Lower lobe of right lung (tissue), 2 donors: Measurements from ENCODE around the gene XYLT1. TPM values are rescaled to one million over a fixed set of nuclear protein-coding genes. Genes with fewer than 3 reads are reported as not detected.
"Not testable (repeated sequence)": the region's sequence is repeated elsewhere in the genome, so short reads cannot be mapped to it uniquely, and the experiment has no call there.

Experiments used
- ATAC-seq, 2 donors: fragments of 200-7000 bp; cut with Tn5 transposase; one replicate each; pipeline ENCODE4 v1.9.1; 2020 to 2022; ENCODE audit warnings: mild to moderate bottlenecking in 2 of 2, moderate library complexity in 2 of 2
- DNase-seq: peaks from one replicate; pipeline ENCODE4 v3.0.0-alpha.2; 2020
- H3K27ac ChIP-seq: fragments of 200-600 bp; one replicate; pipeline ENCODE4 v1.8.0; 2022
- H3K27me3 ChIP-seq: fragments of 200-600 bp; one replicate; pipeline ENCODE4 v1.8.0; 2022; ENCODE audit warnings: low read depth
- H3K36me3 ChIP-seq: fragments of 200-600 bp; one replicate; pipeline ENCODE4 v1.8.0; 2022; ENCODE audit warnings: mild to moderate bottlenecking
- H3K4me1 ChIP-seq: fragments of 200-600 bp; one replicate; pipeline ENCODE4 v1.8.0; 2022
- H3K4me3 ChIP-seq: fragments of 200-600 bp; one replicate; pipeline ENCODE4 v1.8.0; 2022; ENCODE audit warnings: mild to moderate bottlenecking
- H3K9me3 ChIP-seq: fragments of 200-600 bp; one replicate; pipeline ENCODE4 v1.8.0; 2022
- intact Hi-C: fragments of 100-400 bp; cut with DNase I; formaldehyde crosslinking; loops from one replicate; pipeline ENCODE4 v1.11.0; 2022
- total RNA-seq: library from RNA; stranded (reverse); fragmentation: NEBNext Ultra II Directional; extraction: Animal tissue kit (Norgen Biotek cat#: 25700); gene quantifications from one replicate; pipeline ENCODE4 v1.2.1, GENCODE V29; 2021
- TF ChIP-seq, protein P1 (sequence below): fragments of 200-600 bp; IDR thresholded peaks from one replicate; pipeline ENCODE4 v1.8.0; 2022; ENCODE audit warnings: antibody characterized with exemption, mild to moderate bottlenecking
- donor health status: DM: no; HTN: yes; CAD: no; lungs with severe emphysema.

Gene XYLT1
- total RNA-seq, 1 donor from 2014 or later = 9.0 TPM

DNA sequence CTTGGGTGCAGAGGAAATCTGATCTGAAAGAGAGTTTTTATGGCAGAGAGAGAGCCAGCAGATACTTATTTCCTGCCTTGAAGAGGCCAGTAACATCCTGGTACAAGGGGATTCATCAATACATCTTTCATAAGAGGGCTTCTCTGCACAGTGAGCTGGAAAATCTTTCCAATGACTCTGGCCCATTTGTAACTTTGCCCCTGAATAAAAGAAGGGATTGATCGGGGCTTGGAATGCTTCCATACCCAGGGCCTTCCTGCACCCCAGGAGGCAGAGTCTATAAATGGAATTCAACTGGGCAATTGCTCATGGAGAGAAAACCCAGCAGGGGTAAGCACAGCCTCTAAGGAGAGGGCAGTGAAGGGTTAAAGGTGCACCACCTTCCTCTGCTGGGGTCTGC, 163.3 kb downstream of the XYLT1 start:
- no peaks in the 10 kb centered on the region for H3K9me3 ChIP-seq
- H3K4me1 ChIP-seq = peaks cover 16% of the 10 kb centered on the region
- intact Hi-C loops = no loop called here
- H3K27me3 ChIP-seq = no peaks in the 10 kb centered on the region
- no peak overlapping the region for H3K4me3 ChIP-seq
- H3K36me3 ChIP-seq = no peaks in the 10 kb centered on the region
- no peak overlapping the region for H3K27ac ChIP-seq
- DNase-seq = no peak
- TF ChIP-seq, protein P1, sequence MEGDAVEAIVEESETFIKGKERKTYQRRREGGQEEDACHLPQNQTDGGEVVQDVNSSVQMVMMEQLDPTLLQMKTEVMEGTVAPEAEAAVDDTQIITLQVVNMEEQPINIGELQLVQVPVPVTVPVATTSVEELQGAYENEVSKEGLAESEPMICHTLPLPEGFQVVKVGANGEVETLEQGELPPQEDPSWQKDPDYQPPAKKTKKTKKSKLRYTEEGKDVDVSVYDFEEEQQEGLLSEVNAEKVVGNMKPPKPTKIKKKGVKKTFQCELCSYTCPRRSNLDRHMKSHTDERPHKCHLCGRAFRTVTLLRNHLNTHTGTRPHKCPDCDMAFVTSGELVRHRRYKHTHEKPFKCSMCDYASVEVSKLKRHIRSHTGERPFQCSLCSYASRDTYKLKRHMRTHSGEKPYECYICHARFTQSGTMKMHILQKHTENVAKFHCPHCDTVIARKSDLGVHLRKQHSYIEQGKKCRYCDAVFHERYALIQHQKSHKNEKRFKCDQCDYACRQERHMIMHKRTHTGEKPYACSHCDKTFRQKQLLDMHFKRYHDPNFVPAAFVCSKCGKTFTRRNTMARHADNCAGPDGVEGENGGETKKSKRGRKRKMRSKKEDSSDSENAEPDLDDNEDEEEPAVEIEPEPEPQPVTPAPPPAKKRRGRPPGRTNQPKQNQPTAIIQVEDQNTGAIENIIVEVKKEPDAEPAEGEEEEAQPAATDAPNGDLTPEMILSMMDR = no peak
- ATAC-seq = no peak

DNA sequence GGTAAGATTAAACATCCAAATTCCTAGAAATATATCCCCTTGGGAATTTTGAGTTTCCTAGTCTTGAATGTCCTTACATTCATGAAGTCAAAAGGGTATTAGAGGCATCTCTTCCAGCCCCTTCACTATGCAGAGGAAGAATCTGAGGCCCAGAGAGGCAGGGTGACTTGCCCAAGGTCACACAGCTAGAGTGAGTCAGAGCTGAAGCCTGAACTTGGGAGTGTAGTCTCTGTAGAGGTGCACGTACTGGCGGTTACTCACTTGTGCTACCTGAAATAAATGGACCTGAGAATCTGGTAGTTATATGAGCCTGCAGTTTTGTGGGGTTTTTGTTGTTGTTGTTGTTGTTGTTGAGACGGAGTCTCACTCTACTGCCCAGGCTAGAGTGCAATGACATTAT, 164.0 kb downstream of the XYLT1 start:
- TF ChIP-seq, protein P1 = no peak

DNA sequence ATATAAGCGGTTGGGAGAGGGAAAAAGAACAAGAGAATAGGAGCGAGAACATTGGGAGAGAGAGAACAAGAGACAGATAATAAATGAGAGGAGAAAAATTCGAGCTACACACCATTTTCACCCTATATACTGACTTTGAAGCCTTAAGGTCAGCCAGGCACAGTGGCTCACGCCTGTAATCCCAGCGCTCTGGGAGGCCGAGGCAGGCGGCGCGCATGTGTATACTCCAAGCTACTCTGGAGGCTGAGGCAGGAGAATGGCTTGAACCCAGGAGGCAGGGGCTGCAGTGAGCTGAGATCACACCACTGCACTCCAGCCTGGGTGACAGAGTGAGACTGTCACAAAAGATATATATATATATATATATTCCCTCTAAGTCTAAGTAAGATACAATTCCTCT, 164.5 kb downstream of the XYLT1 start:
- H3K36me3 ChIP-seq, H3K27ac ChIP-seq, intact Hi-C loops, H3K9me3 ChIP-seq, H3K4me3 ChIP-seq, H3K27me3 ChIP-seq, DNase-seq, ATAC-seq: not testable (repeated sequence)
- peaks cover 23% of the 10 kb centered on the region for H3K4me1 ChIP-seq

More for the DNA sequence above, 164.0 kb downstream of the XYLT1 start:
- Histone ChIP-seq H3K27ac (no peak overlapping the region), H3K9me3 (no peaks in the 10 kb centered on the region), H3K4me3 (no peak overlapping the region), H3K27me3 (no peaks in the 10 kb centered on the region), H3K4me1 (peaks cover 23% of the 10 kb centered on the region), H3K36me3 (no peaks in the 10 kb centered on the region)
- intact Hi-C loops = no loop called here
- DNase-seq (no peak), ATAC-seq (no peak)

DNA sequence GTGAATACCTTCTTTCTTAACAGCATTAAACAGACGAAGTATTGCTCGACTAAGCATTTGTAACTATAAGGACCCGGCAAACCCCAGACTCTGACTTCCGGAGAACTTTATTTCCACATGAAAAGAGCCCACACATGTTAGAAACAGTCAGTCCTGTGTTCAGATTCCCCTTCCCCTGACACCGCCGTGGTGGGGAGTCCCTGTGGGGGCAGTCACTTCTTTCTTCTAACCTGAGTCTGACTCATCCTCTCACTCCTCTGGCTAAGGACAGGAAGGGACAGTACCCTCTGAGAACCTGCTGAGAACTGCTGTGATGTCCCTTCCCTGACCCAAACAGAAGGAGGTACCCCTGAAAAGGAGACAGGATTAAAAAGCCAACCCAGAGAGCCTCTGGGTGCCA, 165.1 kb downstream of the XYLT1 start:
- no peaks in the 10 kb centered on the region for H3K36me3 ChIP-seq
- TF ChIP-seq, protein P1 = no peak
- no peaks in the 10 kb centered on the region for H3K9me3 ChIP-seq
- DNase-seq (no peak), ATAC-seq (no peak)
- intact Hi-C loops = no loop called here
- no peaks in the 10 kb centered on the region for H3K27me3 ChIP-seq
- H3K4me1 ChIP-seq = peaks cover 23% of the 10 kb centered on the region
- no peak overlapping the region for H3K27ac ChIP-seq
- no peak overlapping the region for H3K4me3 ChIP-seq

DNA sequence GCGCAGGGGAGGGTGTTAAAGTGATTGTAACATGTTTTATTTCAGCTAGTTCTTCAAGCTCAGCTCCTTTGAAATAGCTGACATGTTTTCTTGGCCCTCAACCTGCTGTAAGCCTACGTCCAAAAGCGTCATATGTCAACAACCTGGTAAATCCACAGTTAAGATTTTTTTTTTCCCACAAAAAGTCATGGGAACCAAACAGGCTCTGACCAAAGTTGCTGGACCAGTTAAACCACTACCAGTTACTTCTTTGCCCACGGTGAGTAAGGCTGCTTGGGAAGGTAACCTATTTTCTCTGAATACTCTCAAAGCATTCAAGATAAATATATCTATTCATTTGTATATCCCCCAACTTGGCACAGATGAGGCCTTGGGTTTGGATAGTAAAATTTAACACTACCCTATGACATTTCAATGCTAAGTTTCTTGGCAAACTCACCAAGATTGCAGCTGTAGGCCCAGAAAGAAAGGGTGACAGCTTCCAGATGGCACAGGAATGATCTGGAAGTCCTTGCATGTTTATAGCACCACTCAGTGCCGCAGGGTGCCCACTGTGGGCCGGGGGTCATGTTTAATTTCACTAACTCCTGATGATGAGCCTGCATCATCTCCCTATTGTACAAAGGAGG, 166.2 kb downstream of the XYLT1 start:
- TF ChIP-seq, protein P1 = no peak
- Histone ChIP-seq H3K4me3 (no peak overlapping the region), H3K4me1 (peaks cover 23% of the 10 kb centered on the region), H3K27ac (no peak overlapping the region), H3K9me3 (no peaks in the 10 kb centered on the region), H3K36me3 (no peaks in the 10 kb centered on the region), H3K27me3 (no peaks in the 10 kb centered on the region)
- intact Hi-C loops = no loop called here
- ATAC-seq (peak; percentile 67 to 90), DNase-seq (no peak)

DNA sequence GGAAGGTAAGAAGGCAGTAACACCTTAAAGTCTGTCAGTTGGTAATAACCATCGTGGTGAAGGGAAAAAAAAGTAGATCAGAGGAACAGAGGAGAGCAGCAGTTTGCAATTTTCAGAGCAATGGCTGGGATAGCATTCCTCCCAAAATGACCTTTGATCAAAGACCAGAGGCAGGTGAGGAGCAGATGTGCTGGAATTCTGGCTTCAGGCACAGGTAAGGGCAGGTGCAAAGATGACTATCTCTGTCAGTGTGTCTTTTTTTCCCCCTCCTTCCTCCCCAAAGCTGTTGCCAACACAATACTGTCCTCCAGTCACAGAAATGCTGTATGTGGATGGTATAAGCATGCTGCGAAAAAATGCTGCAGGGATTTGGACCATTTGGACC, 166.7 kb downstream of the XYLT1 start:
- Histone ChIP-seq H3K4me3 (no peak overlapping the region), H3K27ac (no peak overlapping the region), H3K36me3 (no peaks in the 10 kb centered on the region), H3K27me3 (no peaks in the 10 kb centered on the region), H3K9me3 (no peaks in the 10 kb centered on the region), H3K4me1 (peaks cover 23% of the 10 kb centered on the region)
- no peak for ATAC-seq
- TF ChIP-seq, protein P1 = no peak
- DNase-seq = no peak
- intact Hi-C loops = no loop called here
